CD4-positive, alpha-beta T cell (primary cell): ENCODE data around the gene GPX2. TPM values are rescaled to one million over a fixed set of nuclear protein-coding genes. Genes with fewer than 3 reads are reported as not detected.

Source experiments
- ATAC-seq: fragments of 200-7000 bp; cut with Tn5 transposase; one replicate; pipeline ENCODE4 v1.10.0; 2022; ENCODE audit warnings: mild to moderate bottlenecking; ENCODE audit not compliant: poor library complexity
- CTCF ChIA-PET: fragments of 350-600 bp; sonication (Branson Sonifier 250); formaldehyde crosslinking; loops from one replicate; lab custom pipeline; 2021; ENCODE audit warnings: antibody characterized with exemption, inconsistent platforms; lab: Charles Lee
- POLR2A ChIA-PET: fragments of 350-600 bp; sonication (Branson Sonifier 250); formaldehyde crosslinking; loops from one replicate; lab custom pipeline; 2021; ENCODE audit warnings: antibody characterized with exemption, inconsistent platforms; lab: Charles Lee
- DNase-seq, 14 experiments: peaks; one replicate each; pipeline ENCODE4 v3.0.0-alpha.2; 2013 to 2020; ENCODE audit warnings: mixed read lengths in 2 of 14
- H3K27ac ChIP-seq, 2 donors: one replicate each; pipeline versions ENCODE4 v1.5.1 to v1.7.0; 2013; ENCODE audit warnings: low read length in 2 of 2, low read depth in 1 of 2, mild to moderate bottlenecking in 1 of 2
- H3K27me3 ChIP-seq, 2 experiments: 1 replicate in 1 of 2; 2 replicates in 1 of 2; pipeline versions ENCODE4 v1.6.1 to v1.7.0; 2013; ENCODE audit warnings: low read length in 2 of 2, control low read depth in 1 of 2, mild to moderate bottlenecking in 1 of 2, moderate library complexity in 1 of 2; ENCODE audit not compliant: insufficient read depth in 2 of 2, control insufficient read depth in 1 of 2
- H3K36me3 ChIP-seq: one replicate; pipeline ENCODE4 v1.6.1; 2013; ENCODE audit warnings: low read length, control low read depth; ENCODE audit not compliant: insufficient read depth
- H3K4me1 ChIP-seq: one replicate; pipeline ENCODE4 v1.6.1; 2013; ENCODE audit warnings: low read length, control low read depth; ENCODE audit not compliant: insufficient read depth
- H3K4me3 ChIP-seq: one replicate; pipeline ENCODE4 v1.5.1; 2013; ENCODE audit warnings: mild to moderate bottlenecking, low read length, moderate library complexity
- H3K9me3 ChIP-seq, 2 experiments: 1 replicate in 1 of 2; 2 replicates in 1 of 2; pipeline versions ENCODE4 v1.6.1 to v1.7.0; 2013; ENCODE audit warnings: low read length in 2 of 2, mild to moderate bottlenecking in 2 of 2, control low read depth in 1 of 2, moderate library complexity in 1 of 2; ENCODE audit not compliant: control insufficient read depth in 1 of 2, insufficient read depth in 1 of 2
- H3K27ac Mint-ChIP-seq: one replicate; pipeline ENCODE4 v1.8.0; 2020; ENCODE audit warnings: mixed read lengths
- H3K27me3 Mint-ChIP-seq: one replicate; pipeline ENCODE4 v1.8.0; 2021; ENCODE audit warnings: mixed read lengths
- H3K36me3 Mint-ChIP-seq: one replicate; pipeline ENCODE4 v1.8.0; 2021; ENCODE audit warnings: low read depth, mixed read lengths
- H3K4me1 Mint-ChIP-seq: one replicate; pipeline ENCODE4 v1.8.0; 2021; ENCODE audit warnings: low read depth, mixed read lengths
- H3K4me3 Mint-ChIP-seq: one replicate; pipeline ENCODE4 v1.8.0; 2020; ENCODE audit warnings: mild to moderate bottlenecking, mixed read lengths
- H3K9me3 Mint-ChIP-seq: one replicate; pipeline ENCODE4 v1.8.0; 2020; ENCODE audit warnings: mixed read lengths
- intact Hi-C, 2 experiments: fragments of 100-400 bp; cut with DNase I in 1 of 2; cut with micrococcal nuclease in 1 of 2; formaldehyde crosslinking; loops; one replicate each; pipeline versions ENCODE4 v1.15.1 to v1.9.0; 2023 to 2025; cut with DNase I, micrococcal nuclease
- total RNA-seq, 174 experiments: library from RNA in 2 of 174; stranded (reverse) in 2 of 174; gene quantifications; one replicate each; pipeline ENCODE4 v1.2.3 and lab custom pipeline; 2021 to 2026
- TF ChIP-seq, protein P1 (sequence below): fragments of 200-600 bp; IDR thresholded peaks from one replicate; pipeline ENCODE4 v1.8.0; 2022; ENCODE audit warnings: antibody characterized with exemption, mild to moderate bottlenecking

Gene GPX2
- total RNA-seq, 2 experiments from 2014 or later, result not detected

DNA sequence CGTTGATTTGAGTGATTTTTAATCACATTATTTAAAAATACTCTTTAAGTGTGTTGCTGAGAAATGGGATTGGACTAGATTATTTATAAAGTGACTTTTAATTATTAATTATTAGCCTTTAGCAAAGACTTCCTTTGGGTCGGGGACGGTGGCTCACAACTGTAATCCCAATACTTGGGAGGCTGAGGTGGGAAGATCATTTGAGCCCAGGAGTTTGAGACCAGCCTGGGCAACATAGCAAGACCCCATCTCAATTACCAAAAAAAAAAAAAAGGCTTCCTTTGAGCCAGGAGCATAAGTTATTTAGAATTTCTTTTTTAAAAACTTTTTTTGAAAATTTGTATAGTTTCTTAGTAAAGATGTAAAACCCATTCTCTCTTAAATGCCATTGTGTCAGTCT lies 19.5 kb downstream of the GPX2 start:
- no peaks in the 10 kb centered on the region for H3K27me3 Mint-ChIP-seq
- H3K36me3 Mint-ChIP-seq, result peaks cover 71% of the 10 kb centered on the region
- ATAC-seq (no peak), DNase-seq (no peak)
- H3K4me3 ChIP-seq, result no peak overlapping the region
- TF ChIP-seq, protein P1, sequence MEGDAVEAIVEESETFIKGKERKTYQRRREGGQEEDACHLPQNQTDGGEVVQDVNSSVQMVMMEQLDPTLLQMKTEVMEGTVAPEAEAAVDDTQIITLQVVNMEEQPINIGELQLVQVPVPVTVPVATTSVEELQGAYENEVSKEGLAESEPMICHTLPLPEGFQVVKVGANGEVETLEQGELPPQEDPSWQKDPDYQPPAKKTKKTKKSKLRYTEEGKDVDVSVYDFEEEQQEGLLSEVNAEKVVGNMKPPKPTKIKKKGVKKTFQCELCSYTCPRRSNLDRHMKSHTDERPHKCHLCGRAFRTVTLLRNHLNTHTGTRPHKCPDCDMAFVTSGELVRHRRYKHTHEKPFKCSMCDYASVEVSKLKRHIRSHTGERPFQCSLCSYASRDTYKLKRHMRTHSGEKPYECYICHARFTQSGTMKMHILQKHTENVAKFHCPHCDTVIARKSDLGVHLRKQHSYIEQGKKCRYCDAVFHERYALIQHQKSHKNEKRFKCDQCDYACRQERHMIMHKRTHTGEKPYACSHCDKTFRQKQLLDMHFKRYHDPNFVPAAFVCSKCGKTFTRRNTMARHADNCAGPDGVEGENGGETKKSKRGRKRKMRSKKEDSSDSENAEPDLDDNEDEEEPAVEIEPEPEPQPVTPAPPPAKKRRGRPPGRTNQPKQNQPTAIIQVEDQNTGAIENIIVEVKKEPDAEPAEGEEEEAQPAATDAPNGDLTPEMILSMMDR, result no peak
- peak overlapping the region; percentile 73 for H3K27ac Mint-ChIP-seq
- H3K27ac ChIP-seq, result no peak overlapping the region
- no peak overlapping the region for H3K4me3 Mint-ChIP-seq
- no peaks in the 10 kb centered on the region for H3K9me3 ChIP-seq
- no peaks in the 10 kb centered on the region for H3K27me3 ChIP-seq
- intact Hi-C loops, result no loop called here
- peaks cover 61% of the 10 kb centered on the region for H3K4me1 Mint-ChIP-seq
- H3K36me3 ChIP-seq, result peaks cover 51% of the 10 kb centered on the region
- peaks cover 19% of the 10 kb centered on the region for H3K4me1 ChIP-seq
- POLR2A ChIA-PET, result interaction anchor here (1.0 to 7.0 kb wide), 2 partner anchors 7 to 13 kb away, joined by 3 to 132 read pairs; partner anchors contain the start of gene CHURC1
- CTCF ChIA-PET, result interaction anchor here (0.6 to 1.9 kb wide), 3 partner anchors 8 to 449 kb away, joined by 3 to 6 read pairs (median 3); partner anchors contain the start of gene CHURC1
- H3K9me3 Mint-ChIP-seq, result no peaks in the 10 kb centered on the region

DNA sequence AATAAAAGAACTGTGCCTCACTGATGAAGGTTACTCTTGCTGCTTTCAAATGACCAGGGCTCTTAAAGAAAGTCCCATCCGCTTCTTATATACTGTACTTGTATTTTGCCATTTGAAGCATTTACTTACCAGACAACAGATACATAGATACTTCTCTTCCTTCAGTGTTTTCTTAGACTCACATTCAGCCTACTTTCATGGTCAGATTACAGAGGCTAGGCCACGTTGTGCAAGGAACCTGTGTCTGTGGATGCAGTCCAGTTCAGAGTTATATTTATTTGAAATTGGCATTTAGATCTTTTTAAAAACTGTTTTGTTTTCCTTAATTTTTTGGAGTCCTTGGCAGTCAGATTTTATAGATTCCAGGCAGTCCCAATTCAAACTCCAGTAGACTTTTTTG lies 22.1 kb downstream of the GPX2 start:
- Histone ChIP-seq H3K27ac (no peak overlapping the region), H3K27me3 (no peaks in the 10 kb centered on the region), H3K4me3 (no peak overlapping the region), H3K4me1 (peaks cover 30% of the 10 kb centered on the region), H3K9me3 (no peaks in the 10 kb centered on the region), H3K36me3 (peaks cover 26% of the 10 kb centered on the region)
- ChIA-PET POLR2A (interaction anchor here (0.6 kb wide), 1 partner anchor 10 kb away, joined by 3 read pairs; no protein-coding TSS in a partner anchor), CTCF (interaction anchor here (0.6 to 1.7 kb wide), 2 partner anchors 13 to 66 kb away, joined by 3 to 5 read pairs; partner anchors contain the start of gene FNTB)
- H3K9me3 Mint-ChIP-seq, result no peaks in the 10 kb centered on the region
- no peak overlapping the region for H3K4me3 Mint-ChIP-seq
- ATAC-seq, result no peak
- peak overlapping the region; percentile 70 for H3K27ac Mint-ChIP-seq
- no peak for DNase-seq
- TF ChIP-seq, protein P1, result no peak
- no peaks in the 10 kb centered on the region for H3K27me3 Mint-ChIP-seq
- intact Hi-C loops, result no loop called here
- peaks cover 85% of the 10 kb centered on the region for H3K4me1 Mint-ChIP-seq
- peaks cover 73% of the 10 kb centered on the region for H3K36me3 Mint-ChIP-seq

DNA sequence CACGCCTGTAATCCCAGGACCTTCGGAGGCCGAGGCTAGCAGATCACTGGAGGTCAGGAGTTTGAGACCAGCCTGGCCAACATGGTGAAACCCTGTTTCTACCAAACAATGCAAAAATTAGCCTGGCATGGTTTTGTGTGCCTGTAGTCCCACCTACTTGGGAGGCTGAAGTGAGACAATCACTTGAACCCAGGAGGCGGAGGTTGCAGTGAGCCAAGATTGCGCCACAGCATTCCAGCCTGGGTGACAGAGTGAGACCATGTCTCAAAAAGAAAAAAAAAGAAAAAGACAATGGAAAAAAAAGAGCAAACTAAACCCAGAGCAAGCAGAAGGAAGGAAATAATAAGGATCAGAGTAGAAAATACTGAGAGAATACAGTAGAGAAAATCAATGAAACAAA lies 22.9 kb downstream of the GPX2 start:
- H3K36me3 Mint-ChIP-seq, result peaks cover 77% of the 10 kb centered on the region
- H3K27me3 Mint-ChIP-seq, result no peaks in the 10 kb centered on the region
- TF ChIP-seq, protein P1, result no peak
- no peak overlapping the region for H3K4me3 ChIP-seq
- H3K9me3 ChIP-seq, result no peaks in the 10 kb centered on the region
- H3K27ac Mint-ChIP-seq, result peak overlapping the region; percentile 70
- no peak overlapping the region for H3K27ac ChIP-seq
- H3K36me3 ChIP-seq, result peaks cover 18% of the 10 kb centered on the region
- CTCF ChIA-PET, result interaction anchor here (1.7 kb wide), 1 partner anchor 67 kb away, joined by 5 read pairs; the partner anchor contains the start of gene FNTB
- intact Hi-C loops, result loop anchor here in 1 of 2 experiments (5.0 to 10.0 kb wide), 5 partner anchors 65 to 1585 kb away; partner anchors contain the start of genes FNTB, GPHN, HSPA2 and MAX
- POLR2A ChIA-PET, result no interaction called here
- no peak for DNase-seq
- no peak overlapping the region for H3K4me3 Mint-ChIP-seq
- H3K4me1 Mint-ChIP-seq, result peaks cover 90% of the 10 kb centered on the region
- no peaks in the 10 kb centered on the region for H3K9me3 Mint-ChIP-seq
- ATAC-seq, result no peak
- H3K27me3 ChIP-seq, result no peaks in the 10 kb centered on the region
- peaks cover 32% of the 10 kb centered on the region for H3K4me1 ChIP-seq
